H9 (cell line): ENCODE data around the gene CEBPG. TPM values are rescaled to one million over a fixed set of nuclear protein-coding genes. Genes with fewer than 3 reads are reported as not detected.

ENCODE experiments used
- DNase-seq: peaks from one replicate; pipeline ENCODE4 v3.0.0-alpha.2; 2017
- H2AFZ ChIP-seq: one replicate; pipeline ENCODE4 v1.6.1; 2013; ENCODE audit warnings: mild to moderate bottlenecking, low read length, control low read depth, moderate library complexity
- H2AK5ac ChIP-seq: 2 replicates; pipeline ENCODE4 v1.6.1; 2013; ENCODE audit warnings: low read length, control low read depth, mixed read lengths; ENCODE audit not compliant: insufficient read length
- H2BK120ac ChIP-seq: one replicate; pipeline ENCODE4 v1.6.1; 2013; ENCODE audit warnings: low read depth, mild to moderate bottlenecking, low read length, control low read depth, inconsistent platforms; ENCODE audit not compliant: poor library complexity, severe bottlenecking
- H2BK12ac ChIP-seq: 2 replicates; pipeline ENCODE4 v1.6.1; 2013; ENCODE audit warnings: low read length, control low read depth, mixed read lengths, low read depth; ENCODE audit not compliant: insufficient read length
- H2BK15ac ChIP-seq: 2 replicates; pipeline ENCODE4 v1.6.1; 2013; ENCODE audit warnings: low read depth, low read length, control low read depth
- H2BK20ac ChIP-seq: one replicate; pipeline ENCODE4 v1.6.1; 2013; ENCODE audit warnings: low read depth, mild to moderate bottlenecking, low read length, control low read depth, inconsistent platforms; ENCODE audit not compliant: poor library complexity, severe bottlenecking
- H2BK5ac ChIP-seq: 2 replicates; pipeline ENCODE4 v1.6.1; 2013; ENCODE audit warnings: low read length, control low read depth, mixed read lengths; ENCODE audit not compliant: insufficient read length
- H3K14ac ChIP-seq: 2 replicates; pipeline ENCODE4 v1.6.1; 2013; ENCODE audit warnings: low read length, control low read depth; ENCODE audit not compliant: insufficient read depth
- H3K18ac ChIP-seq: 2 replicates; pipeline ENCODE4 v1.6.1; 2013; ENCODE audit warnings: low read depth, mild to moderate bottlenecking, mixed read lengths, low read length, control low read depth; ENCODE audit not compliant: insufficient read length
- H3K23ac ChIP-seq: 2 replicates; pipeline ENCODE4 v1.6.1; 2013; ENCODE audit warnings: low read length, control low read depth, mixed read lengths, low read depth; ENCODE audit not compliant: insufficient read length
- H3K23me2 ChIP-seq: 2 replicates; pipeline ENCODE4 v1.6.1; 2013; ENCODE audit warnings: low read depth, mild to moderate bottlenecking, mixed read lengths, low read length, control low read depth; ENCODE audit not compliant: insufficient read length, poor library complexity, severe bottlenecking
- H3K27ac ChIP-seq: 2 replicates; pipeline ENCODE4 v1.5.1; 2013; ENCODE audit warnings: low read length, control low read depth, mixed read lengths, low read depth; ENCODE audit not compliant: insufficient read length
- H3K27me3 ChIP-seq: 2 replicates; pipeline ENCODE4 v1.6.1; 2013; ENCODE audit warnings: low read length, control low read depth, inconsistent platforms; ENCODE audit not compliant: insufficient read depth
- H3K4ac ChIP-seq: 2 replicates; pipeline ENCODE4 v1.6.1; 2013; ENCODE audit warnings: low read depth, mild to moderate bottlenecking, control low read depth, inconsistent platforms, low read length, moderate library complexity
- H3K4me1 ChIP-seq: 2 replicates; pipeline ENCODE4 v1.6.1; 2013; ENCODE audit warnings: low read length, control low read depth, inconsistent platforms; ENCODE audit not compliant: insufficient read depth
- H3K4me2 ChIP-seq: 2 replicates; pipeline ENCODE4 v1.6.1; 2013; ENCODE audit warnings: low read length, control low read depth, mixed read lengths; ENCODE audit not compliant: insufficient read length, insufficient read depth
- H3K56ac ChIP-seq: 2 replicates; pipeline ENCODE4 v1.6.1; 2013; ENCODE audit warnings: low read depth, mild to moderate bottlenecking, mixed read lengths, low read length, control low read depth; ENCODE audit not compliant: insufficient read length
- H3K79me1 ChIP-seq: 2 replicates; pipeline ENCODE4 v1.6.1; 2013; ENCODE audit warnings: low read depth, mild to moderate bottlenecking, moderate library complexity, low read length, control low read depth, inconsistent platforms; ENCODE audit not compliant: insufficient read depth, poor library complexity, severe bottlenecking
- H3K79me2 ChIP-seq: 2 replicates; pipeline ENCODE4 v1.6.1; 2013; ENCODE audit warnings: low read length, control low read depth, inconsistent platforms; ENCODE audit not compliant: insufficient read depth
- H3K9ac ChIP-seq: 2 replicates; pipeline ENCODE4 v1.6.1; 2013; ENCODE audit warnings: low read length, control low read depth, mixed read lengths; ENCODE audit not compliant: insufficient read length; ENCODE audit errors: extremely low read depth
- H3K9me3 ChIP-seq: one replicate; pipeline ENCODE4 v1.6.1; 2013; ENCODE audit warnings: low read depth, low read length, inconsistent platforms; ENCODE audit not compliant: control insufficient read depth
- H3T11ph ChIP-seq: one replicate; pipeline ENCODE4 v1.6.1; 2013; ENCODE audit warnings: mild to moderate bottlenecking, low read length, control low read depth, inconsistent platforms
- H4K20me1 ChIP-seq: one replicate; pipeline ENCODE4 v1.6.1; 2013; ENCODE audit not compliant: control insufficient read depth, insufficient read length, insufficient read depth
- H4K5ac ChIP-seq: 2 replicates; pipeline ENCODE4 v1.6.1; 2013; ENCODE audit warnings: low read depth, mild to moderate bottlenecking, mixed read lengths, low read length, control low read depth; ENCODE audit not compliant: insufficient read length
- H4K8ac ChIP-seq: replicated peaks from 2 replicates; pipeline ENCODE4 v1.6.1; 2013; ENCODE audit warnings: low read length, control low read depth, mixed read lengths, low read depth; ENCODE audit not compliant: insufficient read length
- H4K91ac ChIP-seq: 2 replicates; pipeline ENCODE4 v1.6.1; 2013; ENCODE audit warnings: low read depth, mild to moderate bottlenecking, moderate library complexity, mixed read lengths, low read length, control low read depth; ENCODE audit not compliant: insufficient read length
- H3K27ac Mint-ChIP-seq, 3 experiments: 2 replicates in 2 of 3; 3 replicates in 1 of 3; pipeline ENCODE4 v1.8.0; 2020 to 2021; ENCODE audit warnings: mixed read lengths in 3 of 3, mild to moderate bottlenecking in 1 of 3, moderate library complexity in 1 of 3
- H3K27me3 Mint-ChIP-seq: 2 replicates; pipeline ENCODE4 v1.8.0; 2021; ENCODE audit warnings: low read depth, mild to moderate bottlenecking, moderate library complexity, mixed read lengths
- H3K36me3 Mint-ChIP-seq, 3 experiments: 2 replicates in 2 of 3; 3 replicates in 1 of 3; pipeline ENCODE4 v1.8.0; 2020 to 2021; ENCODE audit warnings: low read depth in 3 of 3, mixed read lengths in 3 of 3; ENCODE audit not compliant: insufficient read depth in 1 of 3
- H3K4me1 Mint-ChIP-seq, 2 experiments: 2 replicates each; pipeline ENCODE4 v1.8.0; 2020; ENCODE audit warnings: mixed read lengths in 2 of 2
- H3K4me3 Mint-ChIP-seq, 2 experiments: 2 replicates in 1 of 2; 3 replicates in 1 of 2; pipeline ENCODE4 v1.8.0; 2020 to 2021; ENCODE audit warnings: mild to moderate bottlenecking in 2 of 2, mixed read lengths in 2 of 2, moderate library complexity in 1 of 2
- H3K9me3 Mint-ChIP-seq, 2 experiments: 2 replicates in 1 of 2; 3 replicates in 1 of 2; pipeline ENCODE4 v1.8.0; 2020; ENCODE audit warnings: mild to moderate bottlenecking in 2 of 2, mixed read lengths in 2 of 2, moderate library complexity in 1 of 2
- CTCF ChIP-seq: fragments of 200-600 bp; sonication (generic); conservative IDR thresholded peaks from 3 replicates; pipeline ENCODE4 v1.8.0; 2021; ENCODE audit warnings: antibody characterized with exemption, mild to moderate bottlenecking
- WGBS: extraction: QIAGEN DNeasy Blood & Tissue Kit; methylation state at CpG from one replicate; pipeline ENCODE4 v1.1.7; 2013; ENCODE audit warnings: missing lambda C conversion rate, low lambda C conversion rate, mixed read lengths; ENCODE audit not compliant: insufficient read length; ENCODE audit errors: extremely low coverage; 5-methylcytosine and 5-hydroxymethylcytosine counted together
- total RNA-seq: library from RNA; stranded (reverse); gene quantifications from 2 replicates; pipeline ENCODE4 v1.2.1, GENCODE V29; 2021

CEBPG gene
- total RNA-seq, 1 experiment from 2014 or later, result 33.7 TPM

- no peak overlapping the region for H3K9ac ChIP-seq
- H3K14ac ChIP-seq, result no peak overlapping the region
- H2AFZ ChIP-seq, result no peak overlapping the region
- H4K8ac ChIP-seq, result no peak overlapping the region
- H3K27me3 Mint-ChIP-seq, result no peaks in the 10 kb centered on the region; the same call in 1 of the 2 replicates
- H3K18ac ChIP-seq, result no peak overlapping the region
- H3K36me3 Mint-ChIP-seq, result 0 out of 7 replicates have a peak, but pooled peaks cover 0 to 5% (median 4%) of the 10 kb centered on the region in 3 experiments
- H2BK20ac ChIP-seq, result no peak overlapping the region
- no peaks in the 10 kb centered on the region for H3K23me2 ChIP-seq
- no peak overlapping the region for H3K23ac ChIP-seq
- H3K4me2 ChIP-seq, result no peak overlapping the region
- no peaks in the 10 kb centered on the region for H3K79me2 ChIP-seq
- no peaks in the 10 kb centered on the region for H3K9me3 ChIP-seq
- H4K91ac ChIP-seq, result no peak overlapping the region
- DNase-seq, result no peak
- peaks cover 2% of the 10 kb centered on the region for H4K20me1 ChIP-seq
- H3K4me1 ChIP-seq, result no peaks in the 10 kb centered on the region
- no peak overlapping the region for H2AK5ac ChIP-seq
- no peak overlapping the region for H2BK120ac ChIP-seq
- peaks cover 2 to 14% of the 10 kb centered on the region in 2 experiments; a peak in 2 of 4 replicates for H3K4me1 Mint-ChIP-seq
- no peak overlapping the region for H3T11ph ChIP-seq
- no CpG with 5 or more reads among the region's 24 CpGs for WGBS
- H3K27me3 ChIP-seq, result no peaks in the 10 kb centered on the region
- TF ChIP-seq CTCF, result no peak
- no peak overlapping the region for H3K56ac ChIP-seq
- no peak overlapping the region for H3K4me3 Mint-ChIP-seq
- H3K27ac ChIP-seq, result no peak overlapping the region
- H2BK12ac ChIP-seq, result no peak overlapping the region
- no peak overlapping the region; a peak in 1 of 7 replicates for H3K27ac Mint-ChIP-seq
- no peak overlapping the region for H4K5ac ChIP-seq
- no peak overlapping the region for H2BK5ac ChIP-seq
- no peaks in the 10 kb centered on the region for H3K9me3 Mint-ChIP-seq
- no peak overlapping the region for H2BK15ac ChIP-seq
- H3K79me1 ChIP-seq, result no peaks in the 10 kb centered on the region
- H3K4ac ChIP-seq, result no peak overlapping the region
These were observed 17.6 kb downstream of the CEBPG start for GRCh38 chr19:33390908-33391630.
